IPS DF 4.7 (cell line): Measurements from ENCODE around the gene BMP5.
"Not testable (repeated sequence)": the region's sequence is repeated elsewhere in the genome, so short reads cannot be mapped to it uniquely, and the experiment has no call there.

Experiments used
- DNase-seq: peaks from one replicate; pipeline ENCODE4 v3.0.0-alpha.2; 2013; ENCODE audit warnings: low spot score; ENCODE audit errors: extremely low read depth

BMP5 gene

GRCh38 chr6:55875400-55875799, at the start of gene BMP5:
Gene BMP5 (minus strand): TSS chr6:55875590. CDS start chr6:55874865, 725 bp downstream.
- DNase-seq: peak; percentile 33

GRCh38 chr6:55922406-55922805, 47.0 kb upstream of the BMP5 start:
- no peak for DNase-seq

- no peak for DNase-seq
Measured at GRCh38 chr6:55919716-55920308, 44.4 kb upstream of the BMP5 start.

GRCh38 chr6:55918639-55919038, 43.2 kb upstream of the BMP5 start:
- DNase-seq: no peak

- no peak for DNase-seq
Measured at GRCh38 chr6:55917751-55918415, 42.5 kb upstream of the BMP5 start.

- no peak for DNase-seq
Measured at GRCh38 chr6:55916188-55916587, 40.8 kb upstream of the BMP5 start.

GRCh38 chr6:55913228-55914195, 38.1 kb upstream of the BMP5 start:
- DNase-seq: no peak

GRCh38 chr6:55910466-55910865, 35.1 kb upstream of the BMP5 start:
- not testable (repeated sequence) for DNase-seq

GRCh38 chr6:55909911-55910310, 34.5 kb upstream of the BMP5 start:
- DNase-seq: not testable (repeated sequence)

- DNase-seq: no peak
Measured at GRCh38 chr6:55902796-55903195, 27.4 kb upstream of the BMP5 start.

GRCh38 chr6:55901765-55902270, 26.4 kb upstream of the BMP5 start:
- no peak for DNase-seq

- no peak for DNase-seq
Measured at GRCh38 chr6:55898342-55898741, 23.0 kb upstream of the BMP5 start.

- no peak for DNase-seq
Measured at GRCh38 chr6:55897346-55897745, 22.0 kb upstream of the BMP5 start.

GRCh38 chr6:55895972-55896730, 20.8 kb upstream of the BMP5 start:
- DNase-seq: no peak

GRCh38 chr6:55892749-55893357, 17.5 kb upstream of the BMP5 start:
- DNase-seq: no peak

GRCh38 chr6:55888917-55889316, 13.5 kb upstream of the BMP5 start:
- no peak for DNase-seq

- DNase-seq: no peak
Measured at GRCh38 chr6:55886185-55886836, 10.9 kb upstream of the BMP5 start.

GRCh38 chr6:55882718-55883569, 7.6 kb upstream of the BMP5 start:
- no peak for DNase-seq

GRCh38 chr6:55877283-55877682, 1.9 kb upstream of the BMP5 start:
- no peak for DNase-seq
